GM21515 (cell line): ENCODE results near the gene ORAI1.

ENCODE experiments used
- ATAC-seq: cut with Tn5 transposase; IDR thresholded peaks from one replicate; pipeline ENCODE4 v1.9.1; 2021; ENCODE audit not compliant: unreplicated experiment

Gene ORAI1

DNA sequence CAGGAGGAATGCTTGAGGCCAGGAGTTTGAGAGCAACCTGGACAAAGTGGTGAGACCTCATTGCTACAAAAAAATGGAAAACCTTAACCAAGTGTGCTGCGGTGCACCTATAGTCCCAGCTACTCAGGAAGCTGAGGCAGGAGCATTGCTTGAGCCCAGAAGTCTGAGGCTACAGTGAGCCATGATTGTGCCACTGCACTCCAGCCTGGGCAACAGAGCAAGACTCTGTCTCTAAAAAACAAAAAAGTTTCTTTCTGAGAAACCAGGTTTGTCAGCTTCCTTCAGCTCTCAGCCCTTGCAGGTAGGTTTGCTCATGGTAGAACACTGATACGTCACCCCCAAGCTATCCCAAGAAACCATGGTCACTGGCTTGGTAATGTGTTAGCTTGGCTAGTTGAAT lies 63.1 kb downstream of the ORAI1 start:
- no peak for ATAC-seq
